SKM-1 (cell line): ENCODE results near the gene TMBIM1.

Experiments used
- DNase-seq: peaks from one replicate; lab custom pipeline; 2025; ENCODE audit not compliant: unreplicated experiment; lab: John Stamatoyannopoulos, UW

The TMBIM1 gene

DNA sequence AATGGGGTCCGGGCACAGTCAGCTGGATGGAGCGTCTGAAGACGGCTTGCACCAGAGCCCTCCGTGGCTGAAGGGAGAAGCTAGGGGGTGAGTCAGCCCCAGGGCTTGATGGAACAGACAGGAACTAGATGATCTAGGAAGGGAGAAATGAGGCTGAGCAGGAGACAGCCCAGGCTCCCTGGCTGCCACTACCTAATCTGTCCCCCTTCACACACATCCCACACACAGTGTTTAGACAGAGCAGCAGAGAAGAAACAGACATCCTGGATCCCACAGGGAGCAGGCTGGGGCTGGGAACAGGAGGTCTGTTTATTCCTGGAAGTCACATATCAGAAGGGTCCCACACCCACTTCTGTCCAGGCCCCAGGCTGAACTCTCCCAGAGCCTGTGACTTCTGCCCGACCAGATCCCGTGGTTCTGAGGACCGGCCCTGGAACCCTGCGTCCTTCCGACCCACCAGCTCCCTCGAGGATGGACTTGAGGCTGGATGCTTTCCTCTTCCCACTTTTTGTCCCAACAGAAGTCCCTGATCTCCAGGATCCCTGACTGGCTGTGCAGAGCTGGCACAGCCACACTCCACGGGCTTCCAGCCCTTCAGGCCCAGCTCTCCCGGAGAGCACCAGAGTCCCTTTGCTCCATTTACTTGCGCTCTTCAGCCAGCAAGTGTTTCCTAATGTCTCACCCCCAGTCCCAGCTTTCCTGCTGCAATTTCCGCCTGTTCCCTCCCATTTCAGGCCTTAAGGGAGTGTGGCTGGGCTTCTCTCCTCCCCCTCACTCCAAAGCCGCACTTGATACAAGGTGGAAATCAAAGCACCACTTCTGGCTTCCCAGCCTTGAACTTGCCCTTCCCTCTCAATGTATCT, 33.0 kb downstream of the TMBIM1 start:
- no peak for DNase-seq

DNA sequence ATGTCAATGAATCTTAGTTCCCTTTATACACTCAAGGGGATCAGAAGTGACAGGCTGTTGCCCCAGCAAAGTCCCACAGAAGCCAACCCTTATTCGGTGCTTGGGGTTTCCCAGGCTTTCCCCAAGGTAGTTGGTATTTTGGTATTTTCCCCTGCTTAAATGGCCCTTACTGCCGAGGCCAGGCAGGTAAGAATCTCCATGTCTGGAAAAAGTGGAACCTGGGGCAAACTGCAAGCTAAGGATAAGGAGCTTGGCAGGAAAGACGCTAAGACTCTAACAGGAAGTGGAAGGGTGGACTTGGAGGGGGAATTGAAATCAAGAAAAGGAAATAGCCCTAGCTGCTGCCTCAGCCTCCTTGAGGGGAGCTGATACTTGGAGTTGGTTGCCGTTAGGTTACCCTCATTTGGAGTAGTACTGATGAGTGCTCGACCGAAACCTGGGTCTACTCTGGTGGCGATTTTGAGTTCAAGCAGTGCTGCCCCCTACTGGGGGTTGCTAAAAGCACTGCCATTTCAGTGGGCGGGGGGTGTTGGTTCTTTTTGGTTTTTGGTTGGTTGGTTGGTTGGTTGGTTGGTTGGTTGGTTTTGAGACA, 34.8 kb downstream of the TMBIM1 start:
- peak; percentile 88 for DNase-seq

DNA sequence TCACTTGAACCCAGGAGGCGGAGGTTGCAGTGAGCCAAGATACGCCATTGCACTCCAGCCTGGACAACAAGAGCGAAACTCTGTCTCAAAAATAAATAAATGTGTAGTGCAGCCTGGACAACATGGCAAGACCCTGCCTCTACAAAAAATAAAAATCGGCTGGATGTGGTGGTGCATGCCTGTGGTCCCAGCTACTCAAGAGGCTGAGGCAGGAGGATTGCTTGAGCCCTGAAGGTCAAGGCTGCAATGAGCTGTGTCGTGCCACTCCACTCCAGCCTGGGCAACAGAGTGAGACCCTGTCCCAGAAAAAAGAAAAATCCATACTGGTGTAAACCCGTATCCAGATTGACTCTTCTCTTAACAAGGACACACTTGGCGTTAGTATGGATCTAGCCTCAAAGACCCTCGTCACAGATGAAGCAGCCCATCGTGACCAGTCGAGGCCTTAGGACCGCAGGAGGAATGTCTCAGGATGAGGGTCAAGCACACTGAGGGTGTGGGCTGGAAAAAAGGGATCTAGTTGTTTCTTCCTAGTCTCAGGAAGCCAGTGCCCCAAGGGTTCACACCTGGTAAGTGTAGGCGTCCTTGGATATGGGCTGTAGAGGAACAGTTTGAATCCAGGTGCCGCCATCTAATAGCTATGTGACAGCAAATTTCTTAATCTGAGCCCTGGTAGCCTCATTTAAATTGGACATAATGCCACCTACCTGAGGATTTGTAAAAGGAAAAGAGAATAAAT, 35.5 kb downstream of the TMBIM1 start:
- no peak for DNase-seq

DNA sequence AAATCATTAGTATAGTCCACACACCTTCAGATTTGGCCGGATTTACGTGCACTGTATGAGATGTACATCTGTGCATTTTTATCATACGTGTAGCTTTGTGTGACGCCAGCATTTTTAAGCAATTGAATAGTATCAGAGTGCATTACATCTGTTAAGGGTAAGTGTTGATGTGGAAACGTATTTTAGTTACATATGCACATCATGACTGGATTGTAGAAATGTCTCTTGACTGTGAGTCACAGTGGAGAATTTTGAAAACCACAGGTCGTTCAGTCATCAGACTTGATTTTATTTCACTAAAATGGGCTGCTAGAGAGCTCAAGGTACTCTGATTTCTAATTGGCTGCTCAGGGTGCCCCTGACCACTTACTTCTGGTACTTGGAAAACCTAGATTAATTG, 36.9 kb downstream of the TMBIM1 start:
- no peak for DNase-seq

DNA sequence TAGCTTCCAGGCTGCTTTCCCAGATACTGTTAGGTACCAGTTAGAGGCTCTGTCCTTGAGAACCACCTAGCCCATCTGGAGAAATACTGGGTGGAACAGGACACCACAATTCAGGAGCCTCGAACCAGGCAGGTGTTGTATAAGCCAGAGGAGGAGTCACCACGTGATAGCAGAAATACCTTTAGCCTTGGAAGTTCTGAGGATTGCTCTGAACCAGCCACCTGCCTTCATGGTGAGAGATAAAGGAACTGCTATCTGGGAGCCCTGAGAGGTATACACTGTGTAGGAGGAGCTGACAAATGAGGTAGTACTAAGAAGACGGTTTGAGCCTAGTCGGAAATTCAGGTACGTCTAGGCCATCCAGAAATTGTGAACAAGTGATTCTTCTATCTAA, 39.1 kb downstream of the TMBIM1 start:
- DNase-seq, result no peak

DNA sequence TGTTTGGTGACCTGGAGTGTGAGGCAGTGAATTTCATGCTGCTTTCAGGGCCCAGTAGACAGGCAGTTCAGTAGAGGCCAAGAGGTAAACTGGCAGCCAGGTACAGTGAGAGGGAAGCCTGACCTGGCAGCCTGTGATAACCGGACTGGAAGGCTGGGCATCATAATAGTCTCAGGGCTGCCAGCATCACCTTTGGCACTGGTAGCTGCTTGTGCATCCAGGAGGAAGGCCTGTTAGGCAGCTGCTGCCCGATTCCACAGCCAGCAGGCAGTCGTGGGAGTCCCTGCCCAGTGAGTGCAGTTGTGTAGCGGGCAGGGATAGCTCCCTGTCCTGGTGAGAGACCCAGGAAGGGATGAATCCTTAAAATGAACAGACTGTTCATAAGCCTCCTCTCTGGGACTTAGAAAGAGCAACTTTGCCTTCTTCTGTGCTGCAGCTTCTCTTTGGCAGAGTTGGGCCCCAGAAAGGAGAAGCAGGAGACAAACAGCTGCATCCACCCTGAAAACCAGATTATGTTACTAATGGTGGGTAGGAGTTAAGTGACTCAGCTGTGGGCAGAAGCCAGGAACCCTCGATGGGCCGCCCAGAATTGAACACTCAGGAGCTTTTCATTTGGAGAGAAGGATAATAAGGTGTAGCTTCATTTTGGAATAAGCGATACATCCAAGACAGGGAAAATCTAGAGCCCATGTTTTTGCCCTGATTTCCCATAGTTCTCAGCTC, 39.6 kb downstream of the TMBIM1 start:
- DNase-seq, result no peak

DNA sequence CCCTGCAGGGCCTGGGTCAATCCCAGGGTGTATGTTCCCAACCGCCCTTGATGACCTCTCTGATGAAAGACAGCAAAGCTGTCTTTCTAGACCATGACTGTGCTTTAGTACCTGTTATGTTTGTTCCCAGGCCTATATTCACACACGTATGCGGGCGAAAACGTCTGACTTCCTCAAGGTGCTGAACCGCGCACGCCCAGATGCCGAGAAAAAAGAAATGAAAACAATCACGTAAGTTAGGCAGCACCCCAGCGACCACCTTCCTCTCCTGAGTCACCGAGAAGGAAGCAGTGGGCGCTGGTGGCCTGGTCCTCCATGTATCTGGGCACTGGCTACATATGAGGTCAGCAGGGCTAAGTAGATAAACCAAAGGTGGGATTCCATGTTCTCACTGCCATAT, 42.6 kb downstream of the TMBIM1 start:
- no peak for DNase-seq

DNA sequence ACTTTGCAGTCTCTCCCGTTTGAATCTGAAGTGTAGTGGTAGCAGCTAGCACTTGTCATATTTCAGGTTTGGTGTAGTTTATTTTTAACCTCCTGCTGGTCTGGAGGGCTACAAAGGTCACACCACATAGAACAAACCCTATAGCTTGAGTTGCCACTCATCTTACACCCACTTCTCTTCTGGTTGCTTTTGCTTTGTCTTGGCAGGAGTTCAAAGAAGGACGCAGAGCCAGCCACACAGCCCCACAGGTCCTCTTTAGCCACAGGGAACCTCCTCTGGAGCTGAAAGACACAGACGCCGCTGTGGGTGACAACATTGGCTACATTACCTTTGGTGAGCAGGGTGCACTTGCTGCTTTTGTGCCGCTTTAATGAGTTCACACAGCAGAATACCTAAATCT, 47.1 kb downstream of the TMBIM1 start:
- no peak for DNase-seq

DNA sequence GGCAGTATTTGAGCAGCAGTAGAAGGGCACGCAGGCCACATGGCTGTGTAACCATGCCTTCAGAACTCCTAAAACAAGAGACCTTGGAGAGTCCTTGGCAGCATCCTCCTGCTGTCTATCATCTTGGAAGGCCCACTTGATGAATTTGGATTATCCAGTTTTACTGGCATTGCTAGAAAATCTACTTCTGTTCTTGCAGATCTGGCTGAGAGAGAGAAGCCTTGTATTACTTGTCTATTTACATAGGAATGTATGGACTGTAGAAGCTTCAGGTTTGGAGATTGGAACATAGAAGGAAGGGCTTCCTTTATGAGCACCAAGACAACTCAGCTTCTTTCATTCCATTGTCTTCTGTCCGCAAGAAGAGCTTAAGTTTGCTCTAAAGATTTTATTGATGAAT, 47.6 kb downstream of the TMBIM1 start:
- no peak for DNase-seq

DNA sequence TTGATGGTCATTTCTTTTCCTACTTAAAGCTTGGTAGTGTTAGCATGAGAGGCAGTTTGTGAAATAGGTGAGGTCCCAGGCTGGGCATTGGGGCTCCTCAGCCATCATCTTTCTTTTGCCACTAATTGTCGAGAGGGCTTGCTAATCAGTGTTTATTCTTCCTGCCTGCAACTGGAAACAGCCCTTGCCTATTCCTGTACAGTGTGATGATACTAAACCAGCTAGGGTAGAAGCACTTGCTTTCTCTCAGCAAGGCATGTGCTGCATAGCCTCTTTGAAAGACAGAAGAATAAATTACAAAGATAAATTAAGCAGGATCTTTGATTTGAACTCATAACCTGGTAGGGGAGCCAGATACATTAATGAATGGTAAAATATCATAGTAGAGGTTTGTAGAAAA, 48.1 kb downstream of the TMBIM1 start:
- DNase-seq, result no peak

DNA sequence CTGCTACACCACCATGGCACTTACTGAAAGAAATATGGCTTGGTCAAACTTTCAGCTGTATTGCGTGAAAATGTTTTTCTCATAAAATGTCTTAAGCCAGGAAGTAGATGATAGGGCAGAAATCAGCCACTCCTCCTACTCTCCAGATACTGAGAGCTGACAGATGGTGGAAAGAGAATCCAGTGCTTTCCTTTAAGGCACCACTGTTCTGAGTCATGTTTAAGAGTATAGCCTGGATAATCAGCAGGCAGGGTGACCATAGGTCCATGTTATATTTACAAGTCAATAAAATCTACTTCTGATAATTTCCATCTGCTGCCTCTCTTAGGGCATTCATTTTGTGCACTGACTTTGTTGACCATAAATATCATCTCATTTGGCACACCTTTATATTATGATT, 53.4 kb downstream of the TMBIM1 start:
- DNase-seq, result no peak

DNA sequence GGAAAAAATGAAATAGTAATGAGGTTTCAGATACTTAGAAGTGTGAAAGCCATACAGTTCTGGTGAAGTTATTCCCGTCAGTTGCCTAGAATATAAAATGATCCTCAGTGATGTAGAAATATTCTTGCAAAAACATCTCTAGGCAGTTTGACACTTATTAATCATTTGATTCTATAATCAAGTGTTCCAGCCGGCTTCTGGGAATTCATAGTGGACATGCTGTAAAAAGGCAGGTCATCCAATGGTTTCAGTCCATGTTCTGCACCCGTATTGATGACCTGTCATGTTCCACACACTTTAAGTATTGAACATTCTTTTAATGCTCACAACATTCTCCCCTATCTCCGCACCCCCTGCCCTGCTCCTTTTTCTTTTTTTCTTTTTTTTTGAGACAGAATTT, 55.5 kb downstream of the TMBIM1 start:
- no peak for DNase-seq

DNA sequence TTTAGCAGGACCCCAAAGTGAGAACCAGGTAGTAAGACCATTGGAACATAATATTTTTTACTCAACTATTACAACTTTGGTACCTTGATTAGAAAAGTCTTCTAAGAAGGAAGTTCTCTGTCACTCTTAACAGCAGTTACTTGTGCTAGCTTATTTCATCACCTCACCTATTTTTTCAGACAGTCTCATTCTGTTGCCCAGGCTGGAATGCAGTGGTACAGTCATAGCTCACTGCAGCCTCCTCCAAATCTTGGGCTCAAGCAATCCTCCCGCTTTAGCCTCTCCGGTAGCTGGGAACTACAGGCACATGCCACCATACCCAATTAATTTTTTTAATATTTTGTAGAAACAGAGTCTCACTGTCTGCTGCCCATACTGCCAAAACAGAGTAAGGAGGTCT, 57.3 kb downstream of the TMBIM1 start:
- DNase-seq, result no peak

DNA sequence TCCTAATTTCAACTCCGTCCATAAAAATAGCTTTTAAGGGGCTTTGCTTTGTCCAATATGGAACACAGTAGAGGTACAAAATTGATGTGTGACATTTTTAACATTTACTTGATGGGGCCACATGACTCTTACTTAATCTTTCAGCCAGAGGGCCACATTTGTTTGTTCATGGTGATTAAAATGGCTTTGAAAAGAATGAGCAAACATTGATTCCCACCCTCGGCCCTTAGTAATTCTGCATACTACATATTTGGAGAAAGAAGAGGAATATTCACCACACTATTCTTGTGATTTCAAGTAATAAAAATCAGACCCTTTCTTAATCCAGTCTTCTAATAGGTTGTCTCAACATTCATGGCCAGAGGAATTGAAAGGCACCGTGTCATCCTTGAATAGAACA, 57.8 kb downstream of the TMBIM1 start:
- DNase-seq, result no peak

DNA sequence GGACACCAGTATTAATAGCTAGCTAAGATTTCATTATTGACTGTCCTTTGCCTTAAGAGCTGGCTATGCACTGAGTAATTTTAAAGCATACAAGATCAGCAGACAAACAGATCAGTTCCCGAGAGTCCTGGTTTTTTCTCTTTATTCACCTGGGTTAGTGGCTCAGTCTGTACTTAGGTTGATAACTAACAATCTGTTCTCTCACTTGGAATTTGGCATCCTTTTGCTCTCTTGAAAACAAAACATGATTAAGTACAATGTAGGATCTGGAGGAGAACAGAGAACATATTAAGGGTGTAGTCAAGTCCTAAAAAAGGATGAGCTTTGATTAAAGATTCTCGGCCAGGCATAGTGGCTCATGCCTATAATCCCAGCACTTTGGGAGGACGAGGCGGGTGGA, 58.8 kb downstream of the TMBIM1 start:
- DNase-seq, result no peak

DNA sequence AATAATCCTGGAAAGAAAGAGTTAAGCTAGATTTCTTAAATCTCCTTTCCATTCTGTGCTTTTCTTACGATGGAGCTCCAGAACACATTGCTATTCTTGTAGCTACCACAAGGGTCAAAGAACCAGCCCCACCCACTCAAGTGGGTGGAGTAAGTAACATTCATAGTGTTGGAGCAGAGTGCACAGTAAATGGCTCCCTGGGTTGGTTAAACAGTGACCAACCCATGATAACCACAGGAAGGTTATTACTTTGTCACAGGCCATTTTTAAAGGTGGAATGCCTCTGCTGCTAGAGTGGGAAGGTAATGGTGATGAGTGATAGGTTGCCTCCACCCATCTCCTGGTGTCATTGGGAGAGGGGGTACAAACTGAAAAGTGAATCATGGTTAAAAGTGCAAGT, 61.4 kb downstream of the TMBIM1 start:
- peak; percentile 25 for DNase-seq

DNA sequence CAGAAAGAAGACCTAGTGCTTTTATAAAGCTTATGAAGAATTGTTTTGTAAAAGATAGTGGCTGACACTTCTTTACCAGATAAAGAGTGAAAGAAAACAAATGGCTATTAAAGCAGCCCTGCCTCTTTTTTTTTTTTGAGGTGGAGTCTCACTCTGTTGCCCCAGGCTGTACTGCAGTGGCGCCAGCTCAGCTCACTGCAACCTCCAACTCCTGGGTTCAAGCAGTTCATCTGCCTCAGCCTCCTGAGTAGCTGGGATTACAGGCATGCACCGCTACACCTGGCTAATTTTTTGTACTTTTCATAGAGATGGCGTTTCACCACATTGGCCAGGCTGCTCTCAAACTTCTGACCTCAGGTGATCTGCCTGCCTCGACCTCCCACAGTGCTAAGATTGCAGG, 62.5 kb downstream of the TMBIM1 start:
- no peak for DNase-seq

DNA sequence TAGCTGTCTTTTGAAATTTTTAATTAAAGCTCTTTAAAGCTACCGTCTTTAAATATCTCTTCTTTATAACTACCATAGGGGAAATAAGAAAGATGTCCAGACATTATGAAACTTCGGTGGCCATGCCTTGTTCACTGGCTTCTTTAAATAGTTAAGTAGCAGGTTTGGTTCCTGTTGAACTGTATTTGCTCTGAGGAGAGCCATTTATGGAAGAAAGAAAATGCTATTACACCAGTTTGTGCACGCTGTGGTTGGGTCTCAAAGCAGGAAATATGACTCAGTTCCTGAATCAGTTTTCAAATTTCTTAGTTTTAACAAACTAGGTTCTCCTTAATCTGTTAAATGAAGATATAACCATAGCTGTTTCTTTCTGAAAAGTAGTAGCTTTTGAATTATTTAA, 63.1 kb downstream of the TMBIM1 start:
- peak; percentile 85 for DNase-seq

DNA sequence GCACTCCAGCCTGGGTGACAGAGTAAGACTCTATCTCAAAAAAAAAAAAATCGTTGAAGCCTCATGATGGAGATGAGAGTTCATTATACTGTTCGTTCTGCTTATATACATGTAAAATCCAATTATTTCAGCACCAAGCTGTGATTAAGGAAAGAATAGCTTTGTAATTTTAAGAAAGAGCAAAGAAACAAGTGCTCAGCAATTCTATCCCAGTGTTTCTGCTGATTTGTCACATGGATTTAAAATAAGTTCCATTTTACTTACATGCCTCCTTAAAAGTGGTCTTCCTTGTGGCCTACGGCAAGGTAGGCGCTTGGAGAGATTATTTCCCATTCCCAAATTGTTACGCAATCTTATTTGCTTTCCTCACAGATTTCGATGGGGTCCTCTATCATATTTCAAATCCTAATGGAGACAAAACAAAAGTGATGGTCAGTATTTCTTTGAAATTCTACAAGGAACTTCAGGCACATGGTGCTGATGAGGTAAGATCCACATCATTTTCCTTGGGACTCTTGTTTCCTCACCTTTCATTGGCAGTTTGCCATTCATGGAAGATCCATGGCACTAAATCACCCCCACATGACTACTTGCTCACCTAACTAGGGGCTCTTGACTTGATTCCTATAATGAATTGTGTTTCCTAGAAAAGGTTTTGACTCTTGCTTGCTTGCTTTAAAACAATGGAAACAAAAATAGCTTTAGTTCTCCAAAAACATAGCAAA, 63.8 kb downstream of the TMBIM1 start:
- DNase-seq, result no peak

DNA sequence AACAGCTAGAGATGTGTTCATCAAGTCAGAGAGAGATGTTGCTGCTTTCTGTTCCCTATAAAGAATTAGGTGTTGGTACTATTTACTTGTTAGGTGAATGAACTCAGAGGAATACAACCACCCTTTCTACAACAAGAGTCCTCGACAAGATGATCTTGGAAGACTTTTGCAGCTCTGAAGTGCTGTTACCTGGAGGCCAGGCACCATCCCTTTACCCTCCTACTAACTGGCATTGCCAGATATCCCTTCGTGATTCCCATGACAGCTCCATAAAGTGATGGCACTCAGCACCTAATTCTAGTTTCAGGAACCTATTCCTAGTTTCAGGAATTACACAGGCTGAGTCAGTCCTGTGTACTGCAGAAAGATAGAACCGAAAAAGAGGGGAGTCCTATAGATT, 65.4 kb downstream of the TMBIM1 start:
- no peak for DNase-seq
